H4 (cell line): ENCODE results near the gene ARID1A. TPM values are rescaled to one million over a fixed set of nuclear protein-coding genes. Genes with fewer than 3 reads are reported as not detected.
"Not testable (repeated sequence)": the region's sequence is repeated elsewhere in the genome, so short reads cannot be mapped to it uniquely, and the experiment has no call there.

Experiments
- DNase-seq: peaks from one replicate; pipeline ENCODE4 v3.0.0-alpha.2; 2015; ENCODE audit warnings: low spot score
- total RNA-seq: library from RNA; depleted of rRNA; stranded (reverse); fragments of >200 nt; shearing (Covaris generic); gene quantifications from 2 replicates; pipeline ENCODE4 v1.2.3, GENCODE V29; 2014

ARID1A gene
- total RNA-seq, 1 experiment from 2014 or later: 13.0 TPM

- DNase-seq: peak; percentile 93
Observed at GRCh38 chr1:26697978-26698849, 2.4 kb downstream of the ARID1A start.

DNA sequence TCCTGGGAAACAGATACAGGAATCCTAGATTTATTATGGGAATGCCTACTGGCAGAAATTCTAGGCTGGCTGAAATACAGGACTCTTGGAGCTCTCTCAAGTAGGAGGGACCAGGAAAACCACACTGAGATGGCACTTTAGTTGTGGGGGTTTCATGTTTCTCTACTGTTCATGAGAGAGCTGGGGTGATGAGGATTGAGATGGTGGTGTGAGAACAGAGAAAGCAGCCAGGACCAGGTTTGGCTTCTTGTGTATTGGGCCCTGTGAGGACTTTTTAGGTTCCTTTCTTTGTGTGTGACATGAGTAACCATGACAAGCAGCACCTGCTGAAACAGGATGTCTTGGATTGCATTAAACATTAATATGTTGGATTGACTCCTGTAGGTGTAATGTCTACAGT lies 4.9 kb downstream of the ARID1A start:
- peak; percentile 32 for DNase-seq

DNA sequence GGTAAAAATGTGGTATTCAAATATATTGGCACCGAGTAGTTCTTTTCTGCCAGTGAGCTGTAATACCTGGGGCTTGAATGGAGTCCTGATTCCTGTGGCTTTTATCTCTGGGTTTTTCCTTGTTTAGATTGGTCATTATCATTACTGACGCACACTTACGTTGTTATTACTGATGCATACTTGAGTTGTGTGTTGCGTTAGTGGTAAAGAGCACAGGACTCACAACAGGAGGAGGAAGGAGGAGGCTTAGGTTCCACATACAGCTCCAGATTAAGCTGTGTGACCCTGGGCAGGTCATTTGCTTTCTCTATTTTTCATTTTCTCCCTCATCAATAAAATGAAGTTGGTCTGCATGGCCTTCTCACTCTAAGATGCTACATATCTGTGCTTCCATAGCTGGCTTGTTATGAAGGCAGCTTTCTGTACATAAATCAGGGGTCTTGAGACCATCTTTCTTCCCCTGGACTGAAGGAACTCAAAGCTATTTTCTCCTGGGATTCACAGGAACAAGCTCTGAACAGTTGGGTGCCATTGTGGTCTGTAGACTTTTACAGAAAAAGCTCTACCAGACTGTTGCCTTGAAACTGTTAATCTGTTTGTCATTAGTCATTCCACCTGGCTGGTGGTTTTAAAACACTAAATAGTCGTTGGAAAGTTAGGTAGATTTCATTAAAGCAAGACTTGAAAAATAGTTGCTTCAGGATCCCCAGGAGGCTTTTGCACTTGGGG lies 5.6 kb downstream of the ARID1A start:
- DNase-seq: no peak

DNA sequence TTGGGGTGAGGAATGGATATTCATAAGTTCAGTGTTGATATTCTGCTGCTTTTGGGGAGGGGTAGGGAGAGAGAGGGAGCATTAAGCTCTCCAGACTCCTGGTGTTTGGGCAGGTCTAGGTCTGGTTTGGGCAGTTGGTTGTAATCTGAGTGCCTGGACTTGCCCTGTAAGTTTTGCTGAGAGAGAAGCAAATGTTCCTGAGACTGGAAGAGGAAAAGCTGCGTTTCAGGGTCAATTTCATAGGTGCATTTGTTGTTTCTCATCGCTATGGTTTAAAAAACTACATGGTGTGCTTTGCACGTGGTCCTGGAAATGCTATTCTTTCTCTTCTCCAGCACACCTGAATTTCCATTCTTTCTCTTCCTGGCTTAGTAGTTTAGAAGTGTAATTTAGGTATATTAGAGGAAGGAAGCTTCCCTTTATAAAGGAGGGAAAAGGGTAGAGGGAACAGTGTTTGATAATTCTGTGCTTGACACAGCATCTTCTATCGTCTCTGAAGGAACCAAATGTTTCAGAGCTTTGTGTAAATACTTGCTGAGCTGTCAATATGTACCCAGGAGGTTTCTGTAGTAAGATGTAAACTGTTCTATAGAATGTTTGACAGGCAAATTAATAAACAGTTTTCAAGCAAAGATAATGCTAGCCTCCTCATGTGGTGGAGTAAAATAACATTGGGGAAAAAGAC lies 6.3 kb downstream of the ARID1A start:
- no peak for DNase-seq

- no peak for DNase-seq
Observed at GRCh38 chr1:26702680-26703038, 6.8 kb downstream of the ARID1A start.

- no peak for DNase-seq
Observed at GRCh38 chr1:26703478-26703877, 7.7 kb downstream of the ARID1A start.

- no peak for DNase-seq
Observed at GRCh38 chr1:26704629-26705028, 8.8 kb downstream of the ARID1A start.

DNA sequence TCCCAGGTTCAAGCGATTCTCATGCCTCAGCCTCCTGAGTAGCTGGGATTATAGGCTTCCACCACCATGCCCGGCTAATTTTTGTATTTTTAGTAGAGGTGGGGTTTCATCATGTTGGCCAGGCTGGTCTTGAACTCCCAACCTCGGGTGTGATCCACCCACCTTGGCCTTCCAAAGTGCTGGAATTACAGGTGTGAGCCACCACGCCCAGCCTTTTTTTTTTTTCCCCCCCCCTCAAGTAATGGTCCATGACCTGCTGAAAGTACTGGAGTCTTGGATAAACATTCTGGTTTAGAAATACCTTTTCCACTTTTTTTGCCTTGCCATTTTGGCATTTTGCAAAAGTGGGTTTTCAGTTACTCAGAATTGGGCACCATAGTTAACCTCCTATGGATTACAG lies 9.4 kb downstream of the ARID1A start:
- not testable (repeated sequence) for DNase-seq

DNA sequence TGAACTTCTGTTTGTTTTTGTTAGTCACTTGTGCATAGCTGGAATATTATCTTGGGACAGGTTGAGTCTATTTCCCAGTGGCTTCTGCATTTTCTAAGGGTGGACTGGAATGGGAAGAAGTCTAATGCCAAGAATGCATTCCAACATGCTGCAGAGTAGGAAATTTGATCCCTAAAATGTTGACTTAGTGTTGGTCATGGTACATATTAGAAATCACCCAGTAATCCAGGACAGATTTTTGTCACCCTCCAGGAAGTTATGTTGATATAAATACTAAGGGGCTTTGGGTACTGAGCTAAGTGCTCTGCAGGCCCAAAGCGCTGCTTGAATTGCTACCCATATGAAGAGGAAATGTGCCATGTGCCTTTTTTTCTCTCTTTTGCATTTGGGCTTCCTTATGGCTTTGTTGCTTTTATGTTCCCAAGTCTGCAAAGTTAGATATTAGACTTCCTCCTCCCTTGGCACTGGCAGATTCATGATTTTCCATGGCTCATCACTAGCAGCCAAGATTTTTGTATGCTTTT lies 10.0 kb downstream of the ARID1A start:
- peak; percentile 72 for DNase-seq

GRCh38 chr1:26706315-26706714 lies 10.5 kb downstream of the ARID1A start:
- no peak for DNase-seq

DNA sequence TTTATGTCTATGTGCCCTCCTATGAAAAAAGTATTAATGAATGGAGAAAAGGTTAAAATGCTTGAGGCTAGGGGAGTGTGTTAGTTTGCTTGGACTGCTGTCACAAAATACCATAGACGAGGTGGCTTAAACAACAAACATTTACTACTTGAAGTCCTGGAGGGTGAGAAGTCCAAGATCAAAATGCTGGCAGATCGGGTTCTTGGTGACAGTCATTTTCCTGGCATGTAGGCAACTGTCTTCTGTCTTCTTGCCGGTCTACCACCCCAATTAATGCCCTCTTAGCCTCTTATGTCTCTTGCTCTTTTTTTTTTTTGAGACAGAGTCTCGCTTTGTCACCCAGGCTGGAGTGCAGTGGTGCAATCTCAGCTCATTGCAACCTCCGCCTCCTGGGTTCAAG lies 15.0 kb downstream of the ARID1A start:
- no peak for DNase-seq

DNA sequence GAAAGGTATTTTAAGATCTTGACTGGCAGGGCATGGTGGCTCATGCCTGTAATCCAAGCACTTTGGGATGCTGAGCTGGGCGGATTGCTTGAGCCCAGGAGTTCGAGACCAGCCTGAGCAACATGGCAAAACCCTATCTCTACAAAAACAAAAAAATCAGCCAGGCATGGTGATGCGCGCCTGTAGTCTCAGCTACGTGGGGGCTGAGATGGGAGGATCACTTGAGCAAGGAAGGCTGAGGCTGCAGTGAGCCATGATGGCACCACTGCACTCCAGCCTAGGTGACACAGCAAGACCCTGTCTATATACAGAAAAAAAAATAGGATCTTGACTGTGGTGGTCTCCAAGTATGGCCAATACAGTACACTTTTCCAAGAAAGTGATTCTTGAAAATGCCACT lies 16.0 kb downstream of the ARID1A start:
- DNase-seq: no peak

- DNase-seq: no peak
Observed at GRCh38 chr1:26717017-26717491, 21.2 kb downstream of the ARID1A start.

DNA sequence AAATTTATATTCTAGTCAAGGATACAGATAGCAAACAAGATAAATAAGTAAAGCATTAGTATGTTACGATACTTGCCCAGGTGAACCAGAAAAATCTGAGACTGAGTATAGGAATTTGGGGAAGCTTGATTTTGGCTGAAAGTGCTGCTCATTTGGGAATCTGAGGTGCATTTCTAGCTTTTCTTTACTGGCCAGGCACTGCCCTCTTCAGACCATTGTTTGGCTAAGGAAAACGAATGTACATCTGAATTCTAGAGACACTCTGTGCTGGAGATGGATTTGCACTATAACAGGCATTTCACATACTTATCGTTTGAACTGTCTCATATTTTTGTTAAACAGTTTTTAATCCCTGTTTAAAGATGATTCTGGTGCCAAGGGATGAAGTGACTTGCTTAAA lies 23.4 kb downstream of the ARID1A start:
- no peak for DNase-seq

GRCh38 chr1:26721669-26722355 lies 26.0 kb downstream of the ARID1A start:
- no peak for DNase-seq

DNA sequence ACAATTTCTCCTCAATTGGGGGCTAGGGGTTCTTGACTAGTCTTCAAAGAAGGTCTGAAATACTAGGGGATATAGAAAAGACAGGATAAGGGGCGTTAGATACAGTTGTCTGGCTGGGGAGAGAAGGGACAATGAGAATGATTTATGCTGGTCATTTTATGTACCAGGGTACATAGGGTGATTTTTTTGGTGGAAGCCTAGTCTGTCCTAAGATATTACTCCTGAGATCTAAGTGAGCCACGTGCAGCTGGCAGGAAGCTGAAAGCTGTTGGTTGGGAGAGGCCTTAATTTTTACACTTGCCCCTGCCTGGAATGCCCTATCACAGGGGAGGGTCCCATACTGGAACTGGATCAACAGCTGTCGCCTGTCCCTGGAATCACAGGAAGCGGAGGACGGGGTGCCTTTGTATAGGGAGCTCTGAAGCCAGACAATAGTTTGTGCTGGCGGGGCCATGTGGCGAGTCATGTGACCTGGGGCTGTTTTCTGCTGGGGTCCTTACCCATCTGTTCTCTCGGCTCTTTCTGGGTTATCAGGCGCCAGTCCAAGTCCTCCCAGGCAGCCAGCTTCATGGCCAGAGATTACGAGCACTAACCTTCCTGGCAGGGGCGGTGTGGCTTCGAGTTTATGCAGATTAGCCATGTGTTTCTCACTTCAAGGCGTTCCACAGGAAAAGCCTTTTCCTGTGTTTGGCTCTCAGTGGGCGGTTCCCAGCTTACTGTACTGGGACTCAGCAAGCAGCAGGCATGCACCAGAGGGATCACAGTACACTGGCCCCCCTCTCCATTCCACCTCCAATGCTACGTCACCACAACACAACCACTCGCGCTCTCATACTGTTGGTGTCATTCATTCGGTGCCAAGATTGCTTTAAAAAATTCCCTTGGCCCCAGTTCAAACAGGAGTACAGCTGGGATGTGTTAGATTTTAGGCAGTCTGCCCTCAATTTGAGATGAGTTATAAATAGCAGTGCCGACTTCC lies 27.5 kb downstream of the ARID1A start:
- DNase-seq: peak; percentile 96

DNA sequence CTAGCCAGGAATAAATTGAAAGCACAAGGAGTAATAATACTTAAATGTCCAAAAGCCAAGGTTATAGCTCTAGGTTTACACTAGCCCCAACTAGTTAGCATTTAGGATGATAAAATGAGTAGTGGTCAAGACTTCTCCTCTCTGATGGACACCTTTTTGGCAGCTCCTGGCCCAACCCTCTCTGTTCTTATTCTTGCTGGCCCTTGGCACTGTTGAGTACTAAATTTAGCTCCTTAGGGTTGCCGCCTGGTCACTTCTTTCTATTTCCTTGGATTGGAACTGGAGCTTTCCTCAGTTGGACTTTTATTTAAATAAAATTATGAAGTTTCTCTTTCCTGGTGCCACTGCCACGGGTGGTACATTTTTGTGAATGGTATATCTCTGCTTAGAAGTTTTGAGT lies 28.3 kb downstream of the ARID1A start:
- DNase-seq: no peak

DNA sequence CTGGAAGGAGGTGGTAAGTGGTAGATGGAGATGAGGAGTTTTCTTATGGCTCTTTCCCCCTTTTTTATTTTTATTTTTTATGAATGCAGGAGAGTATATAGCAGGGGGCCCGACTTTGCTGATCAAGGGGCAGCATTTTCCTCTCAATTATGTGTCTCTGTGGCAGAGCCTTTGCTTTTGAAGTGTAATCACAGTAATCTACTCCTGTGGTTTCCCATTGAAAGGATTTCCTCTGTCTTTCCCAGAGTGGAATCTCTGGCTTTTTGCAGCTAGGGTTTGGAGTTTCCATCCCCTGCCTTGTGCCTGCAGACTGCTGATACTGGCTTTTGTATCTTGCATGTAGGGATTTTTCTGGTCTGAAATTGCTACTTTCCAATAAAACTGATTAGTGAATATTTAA lies 29.1 kb downstream of the ARID1A start:
- no peak for DNase-seq

- DNase-seq: not testable (repeated sequence)
Observed at GRCh38 chr1:26725904-26726303, 30.1 kb downstream of the ARID1A start.

DNA sequence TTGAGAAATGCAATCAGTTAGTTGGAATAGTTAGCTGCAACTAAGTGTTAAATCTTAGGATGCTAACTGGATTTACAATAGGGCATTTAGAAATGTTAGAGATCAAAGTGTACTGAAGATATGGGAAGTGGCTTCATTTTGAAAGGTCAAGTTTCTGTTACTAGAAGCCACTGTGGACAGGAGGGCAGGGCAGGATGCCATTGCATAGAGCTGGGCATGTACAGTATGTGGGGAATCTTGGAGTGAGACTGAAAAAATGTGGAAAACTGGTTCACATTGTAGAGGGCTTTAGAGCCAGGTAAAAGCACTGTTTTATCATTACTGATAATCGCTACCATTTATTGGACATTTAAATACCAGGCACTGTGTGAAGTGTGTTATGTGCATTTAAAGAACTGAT lies 31.0 kb downstream of the ARID1A start:
- DNase-seq: no peak
